Cardiac fibroblast (primary cell): ENCODE results near the gene RBM17.
"Not testable (repeated sequence)": the region's sequence is repeated elsewhere in the genome, so short reads cannot be mapped to it uniquely, and the experiment has no call there.

Source experiments
- DNase-seq, 2 donors: peaks; one replicate each; pipeline versions ENCODE4 v3.0.0 to v3.0.0-alpha.2; 2010; ENCODE audit warnings: low read depth in 2 of 2
- H3K4me3 ChIP-seq, 2 donors: replicated peaks in 1 of 2; 1 replicate in 1 of 2; 2 replicates in 1 of 2; pipeline ENCODE4 v1.5.1; 2011; ENCODE audit warnings: low read depth in 2 of 2, low read length in 2 of 2, mild to moderate bottlenecking in 2 of 2, moderate library complexity in 1 of 2
- CTCF ChIP-seq: IDR thresholded peaks from one replicate; pipeline ENCODE4 v1.5.1; 2011; ENCODE audit warnings: low read depth, mild to moderate bottlenecking, low read length, inconsistent platforms

Gene RBM17

DNA sequence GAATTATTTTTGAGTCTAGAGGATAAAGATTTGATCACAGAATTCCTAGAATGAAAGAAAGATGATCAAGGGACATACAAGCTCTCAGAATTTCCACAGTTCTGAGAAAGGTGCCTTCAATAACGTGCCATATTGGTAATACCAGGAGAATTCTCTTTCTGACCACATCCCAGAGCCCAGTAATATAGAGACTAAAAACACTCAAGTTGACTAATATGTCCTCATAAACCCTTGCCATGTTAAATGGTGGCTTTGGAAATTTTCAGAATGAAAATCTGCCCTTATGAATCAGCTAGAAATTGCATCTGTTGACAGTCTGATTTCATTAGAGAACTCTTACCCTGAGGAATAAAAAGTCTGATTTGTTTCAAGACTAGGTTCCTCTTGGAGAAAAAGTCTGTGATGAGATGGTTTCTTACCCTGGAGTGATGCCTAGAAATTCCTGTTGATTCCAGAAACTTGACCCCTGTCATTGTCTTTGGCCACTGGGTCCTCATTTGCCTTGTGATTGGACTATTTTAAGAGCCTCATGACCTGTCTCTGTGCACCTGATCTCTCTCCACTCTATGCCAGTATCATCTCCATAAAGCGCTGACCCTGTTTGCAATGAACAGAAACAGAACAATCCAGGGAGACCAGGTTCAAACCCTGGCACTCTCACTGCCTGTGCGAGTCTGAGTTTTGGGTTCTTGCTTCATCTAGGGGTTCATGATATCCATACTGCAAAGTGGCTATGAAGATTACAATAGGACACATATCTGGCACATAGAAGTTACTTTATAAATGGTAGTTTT, 30.0 kb upstream of the RBM17 start:
- DNase-seq = no peak
- TF ChIP-seq CTCF = no peak
- no peak overlapping the region for H3K4me3 ChIP-seq

GRCh38 chr10:6059506-6059905, 29.3 kb upstream of the RBM17 start:
- no peak for DNase-seq
- H3K4me3 ChIP-seq = no peak overlapping the region
- TF ChIP-seq CTCF = no peak

GRCh38 chr10:6061056-6061455, 27.8 kb upstream of the RBM17 start:
- TF ChIP-seq CTCF = no peak
- no peak for DNase-seq
- no peak overlapping the region for H3K4me3 ChIP-seq

GRCh38 chr10:6062101-6062771, 26.6 kb upstream of the RBM17 start, which contains the start of gene IL2RA:
Gene IL2RA (minus strand): TSS chr10:6062367. CDS start chr10:6062151, 216 bp downstream.
- H3K4me3 ChIP-seq = no peak within 1 kb of the TSS
- TF ChIP-seq CTCF = no peak
- DNase-seq = no peak

DNA sequence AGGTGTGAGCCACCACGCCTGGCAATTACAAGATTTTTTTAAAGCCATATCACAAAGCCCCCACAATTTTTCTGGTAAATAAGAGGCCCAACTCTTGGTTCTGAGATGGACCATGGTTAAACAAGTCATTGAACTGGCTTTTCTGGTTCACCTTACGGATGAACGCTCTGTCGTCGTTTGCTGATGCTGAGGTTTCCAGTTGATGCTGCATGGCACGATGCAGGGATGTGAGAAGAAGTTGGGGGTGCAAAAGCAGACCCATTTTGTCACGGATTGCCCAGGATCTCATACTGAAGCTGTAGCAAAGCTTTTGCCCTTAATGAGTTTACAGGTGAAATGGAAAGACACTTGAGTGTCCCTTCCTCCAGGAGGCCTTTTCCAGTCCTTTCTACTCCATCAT, 24.7 kb upstream of the RBM17 start:
- DNase-seq = no peak
- no peak for TF ChIP-seq CTCF
- no peak overlapping the region for H3K4me3 ChIP-seq

- not testable (repeated sequence) for H3K4me3 ChIP-seq, DNase-seq
Measured at GRCh38 chr10:6064726-6065125, 24.1 kb upstream of the RBM17 start.

DNA sequence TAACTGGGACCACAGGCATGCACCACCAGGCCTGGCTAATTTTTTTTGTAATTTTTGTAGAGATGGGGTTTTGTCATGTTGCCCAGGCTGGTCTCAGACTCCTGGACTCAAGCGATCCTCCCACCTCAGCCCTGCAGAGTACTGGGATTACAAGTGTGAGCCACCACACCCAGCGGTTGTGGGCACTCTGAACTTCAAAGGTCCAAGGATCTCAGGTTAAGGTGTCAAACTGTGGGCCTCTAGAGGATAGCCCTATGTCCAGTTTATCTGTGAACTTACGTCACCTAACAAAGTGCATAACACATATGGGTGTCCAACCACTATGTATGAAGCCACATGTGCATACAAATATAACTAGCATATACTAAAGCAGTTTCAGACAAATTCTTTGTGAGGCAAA, 23.4 kb upstream of the RBM17 start:
- DNase-seq = peak in 1 of 2 donors; percentile 15
- TF ChIP-seq CTCF = no peak
- H3K4me3 ChIP-seq = no peak overlapping the region
